Measurements from ENCODE around the gene RXRB.
A peak's percentile ranks its signal among the peaks of the same experiment; 100 is the strongest.

RXRB gene

GRCh38 chr6:33211666-33212422, 11.4 kb upstream of the RXRB start:
- DNase-seq = no peak

GRCh38 chr6:33211136-33211535, 10.7 kb upstream of the RXRB start:
- no peak for DNase-seq

GRCh38 chr6:33209856-33210255, 9.4 kb upstream of the RXRB start:
- no peak for DNase-seq

- peak; percentile 88 for DNase-seq
These were observed 7.9 kb upstream of the RXRB start, which contains the start of gene RING1 for GRCh38 chr6:33208091-33208967. TSS of gene RING1 (plus strand) at chr6:33208500. CDS start at chr6:33208823, 323 bp downstream.

GRCh38 chr6:33207552-33208090, 7.2 kb upstream of the RXRB start:
- DNase-seq = peak; percentile 34

GRCh38 chr6:33206864-33207551, 6.5 kb upstream of the RXRB start:
- DNase-seq = no peak

GRCh38 chr6:33206027-33206863, 5.8 kb upstream of the RXRB start:
- DNase-seq = no peak

- DNase-seq = peak; percentile 29
These were observed 4.9 kb upstream of the RXRB start for GRCh38 chr6:33205191-33206026.

- peak; percentile 93 for DNase-seq
These were observed 4.1 kb upstream of the RXRB start, which contains the start of gene HSD17B8 for GRCh38 chr6:33204415-33205190. TSS of gene HSD17B8 (plus strand) at chr6:33204655. CDS start at chr6:33204669, 14 bp downstream.

GRCh38 chr6:33204165-33204414, 3.6 kb upstream of the RXRB start:
- no peak for DNase-seq

- DNase-seq = no peak
These were observed 3.1 kb upstream of the RXRB start for GRCh38 chr6:33203443-33204164.

- no peak for DNase-seq
These were observed 2.3 kb upstream of the RXRB start for GRCh38 chr6:33202799-33203198.

GRCh38 chr6:33201935-33202334, 1.5 kb upstream of the RXRB start:
- DNase-seq = no peak

- DNase-seq = no peak
These were observed 681 bp upstream of the RXRB start for GRCh38 chr6:33201147-33201545.

GRCh38 chr6:33199687-33200218, 712 bp downstream of the RXRB start:
- peak; percentile 77 for DNase-seq

GRCh38 chr6:33198853-33199436, 1.5 kb downstream of the RXRB start:
- no peak for DNase-seq

- no peak for DNase-seq
These were observed 2.2 kb downstream of the RXRB start for GRCh38 chr6:33198159-33198852.

- DNase-seq = peak; percentile 70
These were observed 2.9 kb downstream of the RXRB start for GRCh38 chr6:33197431-33198048.

Data from CD4-positive, alpha-beta T cell treated with Interleukin-10 for 1 hour (primary cell).